Measurements from ENCODE around the gene YTHDC2.

The YTHDC2 gene

GRCh38 chr5:113562828-113563400 lies 49.4 kb downstream of the YTHDC2 start:
- TF ChIP-seq CTCF (conservative IDR thresholded peaks at IDR 0.05; ENCODE audit: low read length) = no peak
- no peak overlapping the region for H3K4me3 ChIP-seq (ENCODE audit: low read length)
- DNase-seq (ENCODE audit: low read depth) = no peak

GRCh38 chr5:113569396-113569795 lies 55.9 kb downstream of the YTHDC2 start:
- DNase-seq (ENCODE audit: low read depth) = no peak
- TF ChIP-seq CTCF (conservative IDR thresholded peaks at IDR 0.05; ENCODE audit: low read length) = no peak
- no peak overlapping the region for H3K4me3 ChIP-seq (ENCODE audit: low read length)

- H3K4me3 ChIP-seq (ENCODE audit: low read length) = no peak overlapping the region
- DNase-seq (ENCODE audit: low read depth) = no peak
- no peak for TF ChIP-seq CTCF (conservative IDR thresholded peaks at IDR 0.05; ENCODE audit: low read length)
Observed at GRCh38 chr5:113572716-113573115, 59.2 kb downstream of the YTHDC2 start.

- no peak overlapping the region for H3K4me3 ChIP-seq (ENCODE audit: low read length)
- no peak for TF ChIP-seq CTCF (conservative IDR thresholded peaks at IDR 0.05; ENCODE audit: low read length)
- DNase-seq (ENCODE audit: low read depth) = peak; percentile 73
Observed at GRCh38 chr5:113574417-113574816, 60.9 kb downstream of the YTHDC2 start.

- DNase-seq (ENCODE audit: low read depth) = no peak
- TF ChIP-seq CTCF (conservative IDR thresholded peaks at IDR 0.05; ENCODE audit: low read length) = no peak
- H3K4me3 ChIP-seq (ENCODE audit: low read length) = no peak overlapping the region
Observed at GRCh38 chr5:113575074-113575473, 61.6 kb downstream of the YTHDC2 start.

- no peak for DNase-seq (ENCODE audit: low read depth)
- H3K4me3 ChIP-seq (ENCODE audit: low read length) = no peak overlapping the region
- TF ChIP-seq CTCF (conservative IDR thresholded peaks at IDR 0.05; ENCODE audit: low read length) = no peak
Observed at GRCh38 chr5:113578091-113578490, 64.6 kb downstream of the YTHDC2 start.

- H3K4me3 ChIP-seq (ENCODE audit: low read length) = no peak overlapping the region
- no peak for DNase-seq (ENCODE audit: low read depth)
- no peak for TF ChIP-seq CTCF (conservative IDR thresholded peaks at IDR 0.05; ENCODE audit: low read length)
Observed at GRCh38 chr5:113581388-113581787, 67.9 kb downstream of the YTHDC2 start.
